Fibroblast of villous mesenchyme (primary cell): ENCODE measurements around the gene MMP15. TPM values are rescaled to one million over a fixed set of nuclear protein-coding genes. Genes with fewer than 3 reads are reported as not detected.

Experiments used
- DNase-seq: peaks from one replicate; pipeline ENCODE4 v3.0.0-alpha.2; 2010; ENCODE audit warnings: low read depth
- H3K4me3 ChIP-seq: 2 replicates; pipeline ENCODE4 v1.5.1; 2011; ENCODE audit warnings: low read depth, mild to moderate bottlenecking, low read length
- total RNA-seq: library from RNA; depleted of rRNA; stranded (reverse); fragments of >200 nt; gene quantifications from 2 replicates; pipeline ENCODE4 v1.2.3, GENCODE V29; 2012
- TF ChIP-seq, protein P1 (sequence below): IDR thresholded peaks from 2 replicates; pipeline ENCODE4 v1.5.1; 2012; ENCODE audit warnings: low read depth, mild to moderate bottlenecking, low read length; ENCODE audit not compliant: insufficient read depth

The MMP15 gene
- total RNA-seq, 1 donor = 2.6 TPM

DNA sequence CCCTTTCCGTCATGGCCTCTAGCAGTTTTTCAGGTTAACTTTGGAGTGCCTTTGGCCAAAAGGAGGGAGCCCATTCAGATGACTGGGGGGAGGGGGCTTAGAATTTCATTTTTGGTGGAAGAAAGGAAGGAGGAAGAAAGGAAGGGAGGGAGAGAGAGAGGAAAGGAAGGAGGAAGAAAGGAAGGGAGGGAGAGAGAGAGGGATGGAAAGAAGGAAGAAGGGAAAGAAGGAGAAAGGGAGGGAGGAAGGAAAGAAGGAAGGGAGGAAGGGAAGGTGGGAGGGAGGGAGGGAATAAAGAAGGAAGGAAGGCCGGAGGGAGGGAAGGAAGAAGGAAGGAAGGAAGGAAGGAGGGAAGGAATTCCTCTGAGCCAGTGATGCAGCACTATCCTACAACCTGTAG lies 25.7 kb downstream of the MMP15 start:
- TF ChIP-seq, protein P1, sequence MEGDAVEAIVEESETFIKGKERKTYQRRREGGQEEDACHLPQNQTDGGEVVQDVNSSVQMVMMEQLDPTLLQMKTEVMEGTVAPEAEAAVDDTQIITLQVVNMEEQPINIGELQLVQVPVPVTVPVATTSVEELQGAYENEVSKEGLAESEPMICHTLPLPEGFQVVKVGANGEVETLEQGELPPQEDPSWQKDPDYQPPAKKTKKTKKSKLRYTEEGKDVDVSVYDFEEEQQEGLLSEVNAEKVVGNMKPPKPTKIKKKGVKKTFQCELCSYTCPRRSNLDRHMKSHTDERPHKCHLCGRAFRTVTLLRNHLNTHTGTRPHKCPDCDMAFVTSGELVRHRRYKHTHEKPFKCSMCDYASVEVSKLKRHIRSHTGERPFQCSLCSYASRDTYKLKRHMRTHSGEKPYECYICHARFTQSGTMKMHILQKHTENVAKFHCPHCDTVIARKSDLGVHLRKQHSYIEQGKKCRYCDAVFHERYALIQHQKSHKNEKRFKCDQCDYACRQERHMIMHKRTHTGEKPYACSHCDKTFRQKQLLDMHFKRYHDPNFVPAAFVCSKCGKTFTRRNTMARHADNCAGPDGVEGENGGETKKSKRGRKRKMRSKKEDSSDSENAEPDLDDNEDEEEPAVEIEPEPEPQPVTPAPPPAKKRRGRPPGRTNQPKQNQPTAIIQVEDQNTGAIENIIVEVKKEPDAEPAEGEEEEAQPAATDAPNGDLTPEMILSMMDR = no peak
- H3K4me3 ChIP-seq = no peak overlapping the region
- DNase-seq = no peak

DNA sequence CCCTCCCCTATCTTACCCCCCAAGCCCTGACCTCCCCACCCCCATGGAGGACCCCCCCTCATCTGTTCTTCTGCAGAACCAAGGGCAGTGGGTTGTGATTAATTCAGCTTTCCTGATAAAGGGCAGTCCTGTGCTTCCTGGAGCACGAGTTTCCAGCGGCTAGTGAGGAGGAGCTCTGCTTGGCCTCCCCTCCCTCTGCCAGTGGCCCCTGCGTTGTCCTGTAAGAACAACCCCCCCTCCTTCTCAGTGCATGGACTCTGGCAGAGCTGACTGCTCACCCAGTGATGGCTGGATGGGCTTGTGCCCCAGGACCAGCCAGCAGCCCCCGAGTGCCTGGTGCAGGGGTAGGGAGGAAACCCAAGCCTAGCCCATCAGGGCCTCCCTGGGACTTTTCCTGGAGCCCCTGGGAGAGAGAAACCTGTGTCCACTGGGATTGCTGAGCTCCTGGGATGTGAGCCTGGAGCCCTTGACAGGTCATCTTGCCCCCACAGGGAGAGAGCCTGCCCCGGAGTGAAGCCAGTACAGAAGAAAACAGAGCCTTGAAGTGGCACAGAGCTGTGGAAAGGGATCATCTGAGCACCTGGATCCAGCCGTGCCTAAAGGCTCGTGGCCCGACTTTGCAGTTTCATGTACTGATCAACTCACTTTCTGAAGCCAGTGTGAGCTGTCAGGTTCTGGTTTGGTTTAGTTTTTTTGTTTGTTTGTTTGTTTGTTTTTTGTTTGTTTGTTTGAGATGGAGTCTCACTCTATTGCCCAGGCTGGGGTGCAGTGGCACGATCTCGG lies 26.5 kb downstream of the MMP15 start:
- DNase-seq = no peak
- H3K4me3 ChIP-seq = no peak overlapping the region
- TF ChIP-seq, protein P1 = no peak

DNA sequence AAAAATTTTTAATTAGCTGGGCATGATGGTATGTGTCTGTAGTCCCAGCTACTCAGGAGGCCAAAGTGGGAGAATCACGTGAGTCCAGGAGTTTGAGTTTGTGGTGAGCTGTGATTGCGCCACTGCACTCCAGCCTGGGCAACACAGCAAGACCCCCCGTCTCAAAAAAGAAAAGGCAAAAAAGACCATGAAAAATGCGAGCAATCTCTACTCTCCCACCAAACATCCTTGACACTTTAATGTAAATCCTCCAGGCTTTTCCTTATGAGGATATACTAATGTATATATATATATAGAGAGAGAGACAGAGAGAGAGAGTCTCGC lies 28.1 kb downstream of the MMP15 start:
- H3K4me3 ChIP-seq = no peak overlapping the region
- no peak for DNase-seq
- TF ChIP-seq, protein P1 = no peak

DNA sequence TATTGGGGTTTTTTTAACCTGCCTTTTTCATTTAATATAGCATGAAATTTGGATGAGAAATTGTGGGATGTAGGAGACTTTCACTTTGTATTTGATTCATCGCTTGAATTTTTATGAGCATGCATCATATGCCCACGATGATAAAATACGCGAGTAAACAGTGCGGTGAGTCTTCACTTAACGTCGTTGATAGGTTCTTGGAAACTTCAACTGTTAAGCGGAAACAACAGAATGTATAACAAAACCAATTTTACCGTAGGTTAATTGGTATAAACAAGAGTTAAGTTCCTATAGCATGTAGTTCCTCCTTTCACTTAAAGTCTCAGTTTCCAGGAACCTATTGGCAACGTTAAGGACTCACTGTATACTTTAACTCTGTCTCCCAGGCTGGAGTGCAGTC lies 28.7 kb downstream of the MMP15 start:
- TF ChIP-seq, protein P1 = no peak
- no peak for DNase-seq
- no peak overlapping the region for H3K4me3 ChIP-seq

DNA sequence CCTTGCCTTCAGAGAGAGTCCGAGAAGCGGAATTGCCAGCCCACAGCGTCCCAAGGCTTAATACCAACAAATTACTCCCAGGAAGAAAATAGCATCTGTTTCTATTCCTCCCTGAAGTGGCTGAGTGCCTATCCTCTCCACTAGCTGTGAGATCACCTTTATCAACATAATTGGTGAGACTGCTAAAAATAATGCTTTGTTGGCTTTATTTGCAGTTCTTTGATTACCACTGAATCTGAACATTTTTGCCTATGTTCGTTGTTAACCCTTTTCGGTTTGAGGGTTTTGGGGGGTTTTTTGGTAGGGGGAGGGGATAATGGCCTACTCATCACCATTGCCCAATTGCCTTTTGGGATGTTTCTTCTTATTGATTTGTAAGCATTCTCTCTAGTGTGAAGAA lies 31.0 kb downstream of the MMP15 start:
- TF ChIP-seq, protein P1 = no peak
- no peak overlapping the region for H3K4me3 ChIP-seq
- no peak for DNase-seq

DNA sequence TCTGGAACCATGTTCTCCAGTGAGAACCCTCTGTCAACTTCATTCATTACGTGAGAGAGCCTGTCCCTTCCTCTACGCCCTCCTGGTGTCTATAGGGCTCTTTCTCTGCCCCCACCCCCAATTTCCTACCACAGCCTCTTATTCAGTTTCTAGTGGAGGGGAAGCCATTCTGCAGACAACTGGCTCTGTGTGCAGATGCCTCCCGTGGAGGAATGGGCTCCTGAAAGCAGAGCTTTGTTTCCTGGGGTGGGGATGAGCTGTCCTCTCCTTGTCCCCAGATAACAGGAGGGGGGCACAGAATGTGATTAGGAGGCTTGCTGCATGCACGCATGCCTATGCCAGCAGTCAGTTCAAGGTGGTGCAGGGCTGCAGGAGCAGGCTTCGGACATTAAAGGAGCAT lies 31.6 kb downstream of the MMP15 start:
- TF ChIP-seq, protein P1 = no peak
- H3K4me3 ChIP-seq = no peak overlapping the region

DNA sequence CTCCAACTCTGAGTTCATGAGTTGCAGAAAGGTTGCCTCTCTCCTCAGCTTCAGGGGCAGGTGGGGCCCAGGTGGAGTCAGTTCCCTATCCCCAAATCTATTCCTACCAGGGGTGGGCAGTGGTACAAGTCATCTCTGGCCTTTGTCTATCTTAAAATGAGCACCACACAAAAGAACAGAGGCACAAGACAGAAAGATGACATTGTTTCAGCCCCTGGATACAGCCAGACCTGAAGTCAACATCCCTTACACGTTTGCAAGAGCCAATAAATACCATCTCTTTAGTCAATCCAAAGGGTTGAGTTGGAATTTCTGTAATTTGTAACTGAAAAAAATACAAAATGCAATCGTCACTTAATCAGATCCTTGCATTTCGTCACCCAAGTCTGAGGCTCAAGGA lies 32.2 kb downstream of the MMP15 start:
- no peak overlapping the region for H3K4me3 ChIP-seq
- TF ChIP-seq, protein P1 = no peak
- no peak for DNase-seq

More for the DNA sequence above, 31.6 kb downstream of the MMP15 start:
- DNase-seq = no peak
